Endothelial cell of umbilical vein (primary cell): Measurements from ENCODE around the gene ZNF687. TPM values are rescaled to one million over a fixed set of nuclear protein-coding genes. Genes with fewer than 3 reads are reported as not detected.

Source experiments
- Bru-seq: library from RNA; stranded (reverse); fragments of 400-500 nt; gene quantifications from one replicate; lab custom pipeline; 2021; lab: Mats Ljungman, UMichigan
- BruChase-seq, 2 experiments: library from RNA; stranded (reverse); fragments of 400-500 nt; gene quantifications; one replicate each; lab custom pipeline; 2021; lab: Mats Ljungman, UMichigan
- BruUV-seq: library from RNA; stranded (reverse); fragments of 400-500 nt; replicated peaks from 2 replicates; lab custom pipeline; 2021; lab: Mats Ljungman, UMichigan
- CTCF ChIA-PET: fragments of 300-600, 350-600 bp; sonication (Branson Sonifier 250); formaldehyde crosslinking; loops from one replicate; lab custom pipeline; 2021; ENCODE audit warnings: antibody characterized with exemption, inconsistent platforms; lab: Charles Lee
- POLR2A ChIA-PET: fragments of 300-600, 350-600 bp; sonication (Branson Sonifier 250); formaldehyde crosslinking; loops from one replicate; lab custom pipeline; 2021; ENCODE audit warnings: antibody characterized with exemption, inconsistent platforms; lab: Charles Lee
- DNase-seq: peaks from one replicate; pipeline ENCODE4 v3.0.0-alpha.2; 2011; ENCODE audit warnings: low read depth, low spot score
- FAIRE-seq: peaks from 2 replicates; lab custom pipeline; 2011; peaks lifted over from hg19 to GRCh38; lab: Jason Lieb, UNC
- H2AFZ ChIP-seq: 2 replicates; pipeline ENCODE4 v1.6.0; 2012; ENCODE audit warnings: low read depth, low read length, control low read depth, inconsistent platforms
- H3K27ac ChIP-seq: 2 replicates; pipeline ENCODE4 v1.5.1; 2011; ENCODE audit warnings: low read depth, mild to moderate bottlenecking, control low read depth, low read length, moderate library complexity; ENCODE audit not compliant: insufficient read depth
- H3K27me3 ChIP-seq, 2 experiments: 2 replicates each; pipeline versions ENCODE4 v1.6.0 to v1.6.1; 2011; ENCODE audit warnings: low read length in 2 of 2, mixed read lengths in 1 of 2; ENCODE audit not compliant: control insufficient read depth in 2 of 2, insufficient read depth in 2 of 2
- H3K36me3 ChIP-seq, 2 experiments: 2 replicates in 1 of 2; 3 replicates in 1 of 2; pipeline ENCODE4 v1.5.1; 2011; ENCODE audit warnings: low read length in 2 of 2, mild to moderate bottlenecking in 1 of 2, moderate library complexity in 1 of 2; ENCODE audit not compliant: control insufficient read depth in 2 of 2, insufficient read depth in 2 of 2; ENCODE audit errors: extremely low read depth in 1 of 2
- H3K4me1 ChIP-seq: 3 replicates; pipeline ENCODE4 v1.5.1; 2011; ENCODE audit warnings: mild to moderate bottlenecking, low read length; ENCODE audit not compliant: control insufficient read depth, insufficient read depth; ENCODE audit errors: extremely low read depth
- H3K4me2 ChIP-seq: 2 replicates; pipeline ENCODE4 v1.6.1; 2011; ENCODE audit warnings: low read length, control low read depth, mixed read lengths; ENCODE audit not compliant: insufficient read depth
- H3K4me3 ChIP-seq, 3 experiments: fragments of 200-600 bp in 1 of 3; sonication (generic), shearing (Covaris generic) in 1 of 3; replicated peaks in 1 of 3; 2 replicates each; pipeline ENCODE4 v1.5.1; 2011 to 2016; ENCODE audit warnings: control low read depth in 3 of 3, low read length in 3 of 3, mild to moderate bottlenecking in 2 of 3, inconsistent platforms in 1 of 3, low read depth in 1 of 3, moderate library complexity in 1 of 3; ENCODE audit not compliant: insufficient read depth in 1 of 3
- H3K79me2 ChIP-seq: 2 replicates; pipeline ENCODE4 v1.6.0; 2012; ENCODE audit warnings: low read length, inconsistent platforms; ENCODE audit not compliant: control insufficient read depth, insufficient read depth
- H3K9ac ChIP-seq: replicated peaks from 2 replicates; pipeline ENCODE3; 2011; ENCODE audit warnings: low read length, control low read depth; ENCODE audit not compliant: insufficient read depth; ENCODE audit errors: extremely low read depth
- H3K9me1 ChIP-seq: replicated peaks from 3 replicates; pipeline ENCODE4 v1.6.0; 2011; ENCODE audit warnings: mild to moderate bottlenecking, low read length; ENCODE audit not compliant: control insufficient read depth, insufficient read depth; ENCODE audit errors: extremely low read depth
- H3K9me3 ChIP-seq: replicated peaks from 2 replicates; pipeline ENCODE4 v1.5.1; 2012; ENCODE audit warnings: low read length, inconsistent platforms; ENCODE audit not compliant: control insufficient read depth, insufficient read depth
- H4K20me1 ChIP-seq: replicated peaks from 2 replicates; pipeline ENCODE3; 2011; ENCODE audit warnings: mild to moderate bottlenecking, low read length; ENCODE audit not compliant: control insufficient read depth, insufficient read depth; ENCODE audit errors: extremely low read depth
- GATA2 ChIP-seq: IDR thresholded peaks from 2 replicates; pipeline ENCODE4 v1.7.0; 2011; ENCODE audit warnings: low read depth, mild to moderate bottlenecking, moderate library complexity, mixed read lengths, low read length; ENCODE audit not compliant: insufficient read length, insufficient read depth
- JUN ChIP-seq: IDR thresholded peaks from 2 replicates; pipeline ENCODE4 v1.6.1; 2011; ENCODE audit warnings: borderline replicate concordance, low read depth; ENCODE audit not compliant: insufficient read length, insufficient read depth
- POLR2A ChIP-seq: IDR thresholded peaks from 2 replicates; pipeline ENCODE4 v1.6.1; 2012; ENCODE audit warnings: low read depth, mild to moderate bottlenecking, control low read depth, low read length
- POLR2AphosphoS5 ChIP-seq: IDR thresholded peaks from 2 replicates; pipeline ENCODE4 v1.6.1; 2012; ENCODE audit warnings: low read depth, mild to moderate bottlenecking, control low read depth, low read length, moderate library complexity; ENCODE audit not compliant: insufficient read depth
- dilution Hi-C: fragments of 300-500 bp; cut with MboI; formaldehyde crosslinking; loops from one replicate; pipeline ENCODE4 v1.15.0; 2019; ENCODE audit warnings: low sequenced_read_pairs; ENCODE audit not compliant: extremely low pct_ligation_motif_present
- intact Hi-C: fragments of 100-400 bp; cut with micrococcal nuclease; formaldehyde crosslinking; loops from one replicate; pipeline ENCODE4 v1.10.0; 2022
- long read RNA-seq: library from polyadenylated mRNA; stranded (forward); transcript quantifications from one replicate; pipeline ENCODE4 v2.0.0, GENCODE V29; 2021
- polyA minus RNA-seq, 3 experiments: library from RNA; depleted of rRNA, polyadenylated mRNA; stranded (reverse); fragments of >200 nt; gene quantifications; 1 replicate in 1 of 3; 2 replicates in 2 of 3; pipeline ENCODE4 v1.2.3, GENCODE V29; 2011
- polyA plus RNA-seq, 4 experiments: library from polyadenylated mRNA; depleted of rRNA in 3 of 4; stranded (reverse) in 3 of 4; unstranded in 1 of 4; fragments of >200 nt; gene quantifications; 2 replicates each; pipeline versions ENCODE4 v1.2.1 to v1.2.3, GENCODE V29; 2011 to 2012; ENCODE audit warnings: missing spikeins in 1 of 4
- total RNA-seq: library from RNA; stranded (reverse); gene quantifications from 2 replicates; pipeline ENCODE4 v1.2.3, GENCODE V29; 2021

ZNF687 gene, protein sequence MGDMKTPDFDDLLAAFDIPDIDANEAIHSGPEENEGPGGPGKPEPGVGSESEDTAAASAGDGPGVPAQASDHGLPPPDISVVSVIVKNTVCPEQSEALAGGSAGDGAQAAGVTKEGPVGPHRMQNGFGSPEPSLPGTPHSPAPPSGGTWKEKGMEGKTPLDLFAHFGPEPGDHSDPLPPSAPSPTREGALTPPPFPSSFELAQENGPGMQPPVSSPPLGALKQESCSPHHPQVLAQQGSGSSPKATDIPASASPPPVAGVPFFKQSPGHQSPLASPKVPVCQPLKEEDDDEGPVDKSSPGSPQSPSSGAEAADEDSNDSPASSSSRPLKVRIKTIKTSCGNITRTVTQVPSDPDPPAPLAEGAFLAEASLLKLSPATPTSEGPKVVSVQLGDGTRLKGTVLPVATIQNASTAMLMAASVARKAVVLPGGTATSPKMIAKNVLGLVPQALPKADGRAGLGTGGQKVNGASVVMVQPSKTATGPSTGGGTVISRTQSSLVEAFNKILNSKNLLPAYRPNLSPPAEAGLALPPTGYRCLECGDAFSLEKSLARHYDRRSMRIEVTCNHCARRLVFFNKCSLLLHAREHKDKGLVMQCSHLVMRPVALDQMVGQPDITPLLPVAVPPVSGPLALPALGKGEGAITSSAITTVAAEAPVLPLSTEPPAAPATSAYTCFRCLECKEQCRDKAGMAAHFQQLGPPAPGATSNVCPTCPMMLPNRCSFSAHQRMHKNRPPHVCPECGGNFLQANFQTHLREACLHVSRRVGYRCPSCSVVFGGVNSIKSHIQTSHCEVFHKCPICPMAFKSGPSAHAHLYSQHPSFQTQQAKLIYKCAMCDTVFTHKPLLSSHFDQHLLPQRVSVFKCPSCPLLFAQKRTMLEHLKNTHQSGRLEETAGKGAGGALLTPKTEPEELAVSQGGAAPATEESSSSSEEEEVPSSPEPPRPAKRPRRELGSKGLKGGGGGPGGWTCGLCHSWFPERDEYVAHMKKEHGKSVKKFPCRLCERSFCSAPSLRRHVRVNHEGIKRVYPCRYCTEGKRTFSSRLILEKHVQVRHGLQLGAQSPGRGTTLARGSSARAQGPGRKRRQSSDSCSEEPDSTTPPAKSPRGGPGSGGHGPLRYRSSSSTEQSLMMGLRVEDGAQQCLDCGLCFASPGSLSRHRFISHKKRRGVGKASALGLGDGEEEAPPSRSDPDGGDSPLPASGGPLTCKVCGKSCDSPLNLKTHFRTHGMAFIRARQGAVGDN
- total RNA-seq (15.5 and 17.9 TPM in 2 replicates), polyA plus RNA-seq (20.1 and 30.9 TPM in 2 replicates), polyA minus RNA-seq (25.4 and 44.7 TPM in 2 replicates), Bru-seq, nascent RNA (percentile 61 among the genes with signal in this experiment), BruChase-seq, experiment 1, labeled RNA remaining after a 6-hour chase (percentile 62 among the genes with signal in this experiment), BruChase-seq, experiment 2, labeled RNA remaining after a 2-hour chase (percentile 64 among the genes with signal in this experiment)
- 10.6 and 14.9 TPM in 2 replicates for polyA plus RNA-seq (2011; cell fraction: cytosol; rRNA removed)
- polyA plus RNA-seq (2011; cell fraction: nucleus; rRNA removed), result 28.8 and 31.0 TPM in 2 replicates
- polyA plus RNA-seq (2012), result 7.5 and 9.4 TPM in 2 replicates
- polyA minus RNA-seq (2011; cell fraction: cytosol; rRNA and poly(A)+ RNA removed), result 35.7 TPM
- 25.9 and 33.8 TPM in 2 replicates for polyA minus RNA-seq (2011; cell fraction: nucleus; rRNA and poly(A)+ RNA removed)
- long read RNA-seq, partial matches to known transcripts, result 3 of 6 reads
- long read RNA-seq, other reads (novel, unspliced or antisense), result 3 of 6 reads

DNA sequence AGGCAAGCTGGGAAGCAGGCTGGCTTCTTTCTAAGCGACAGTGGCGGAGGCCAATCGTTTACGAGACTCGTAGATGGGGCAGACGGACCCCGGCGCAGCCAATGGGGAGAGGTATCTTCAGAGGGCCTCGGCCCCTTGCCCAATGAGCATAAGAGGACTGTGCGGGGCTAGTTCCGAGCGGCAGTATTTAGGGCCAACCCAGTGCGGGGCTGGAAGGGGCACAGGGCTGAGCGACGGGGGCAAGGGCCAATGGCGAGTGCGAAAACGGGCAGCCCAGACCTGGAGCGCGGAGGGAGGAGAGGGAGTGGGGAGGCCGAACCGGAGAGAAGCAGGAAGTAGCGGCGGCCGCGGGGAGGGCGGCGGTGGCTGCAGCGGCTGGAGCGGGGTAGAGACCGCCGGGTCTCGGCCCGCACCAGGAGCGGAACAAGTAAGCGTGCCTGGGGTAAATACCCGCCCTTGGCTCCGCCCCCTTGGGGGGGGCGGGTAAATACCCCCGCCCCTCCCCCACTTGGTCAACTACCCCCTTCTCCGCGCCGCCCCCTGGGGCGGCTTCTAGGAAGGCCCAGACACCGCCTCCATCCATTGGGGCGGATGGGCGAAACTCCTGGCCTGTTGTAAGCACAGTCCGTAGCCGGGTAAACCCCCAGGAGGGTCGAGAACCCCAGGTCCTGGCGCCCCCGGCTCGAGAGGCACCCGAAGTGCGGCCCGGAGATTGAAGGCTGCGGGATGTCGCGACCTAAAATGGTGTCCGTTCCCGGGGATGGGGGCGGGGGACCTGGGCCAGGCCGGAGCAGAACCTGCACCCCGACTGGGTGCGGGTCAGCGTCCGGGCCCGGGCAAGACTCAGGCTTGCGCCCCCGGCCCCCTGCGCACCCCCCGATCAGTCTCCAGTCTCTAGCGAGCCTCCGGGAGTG lies at the start of gene ZNF687:
TSS of gene ZNF687 (plus strand) at position 331 of the 914 bp plus-strand sequence. CDS start 3,993 bp downstream, outside the sequence.
- H3K36me3 ChIP-seq, result peaks cover 0 to 15% of the 10 kb centered on the region in 2 experiments
- H3K9me1 ChIP-seq, result no peaks in the 10 kb centered on the region
- H4K20me1 ChIP-seq, result no peaks in the 10 kb centered on the region
- TF ChIP-seq JUN (no peak), GATA2 (no peak), POLR2AphosphoS5 (peak; percentile 71), POLR2A (peak; percentile 76)
- no peak for FAIRE-seq
- peaks cover 0 to 2% of the 10 kb centered on the region in 2 experiments for H3K27me3 ChIP-seq
- peak within 1 kb of the TSS; percentile 61 for H3K4me2 ChIP-seq
- ChIA-PET CTCF (interaction anchor here (0.7 to 4.1 kb wide), 12 partner anchors 12 to 182 kb away, joined by 3 to 26 read pairs (median 4); partner anchors contain the start of genes PSMD4 and RFX5), POLR2A (interaction anchor here (0.6 to 1.2 kb wide), 8 partner anchors 10 to 116 kb away, joined by 3 to 4 read pairs (median 3); partner anchors contain the start of gene PI4KB)
- dilution Hi-C loops, result no loop called here
- peaks cover 9% of the 10 kb centered on the region for H3K4me1 ChIP-seq
- no peaks in the 10 kb centered on the region for H3K9me3 ChIP-seq
- peak within 1 kb of the TSS; percentile 66 to 89 (median 69) for H3K4me3 ChIP-seq
- H3K79me2 ChIP-seq, result peaks cover 8% of the 10 kb centered on the region
- H3K27ac ChIP-seq, result peak within 1 kb of the TSS; percentile 81
- intact Hi-C loops, result loop anchor here (1.0 to 2.0 kb wide), 7 partner anchors 19 to 117 kb away; partner anchors contain the start of genes PI4KB, PIP5K1A, PSMB4 and PSMD4
- H2AFZ ChIP-seq, result peak within 1 kb of the TSS; percentile 63
- BruUV-seq, result no TSS peak
- peak within 1 kb of the TSS; percentile 82 for H3K9ac ChIP-seq
- DNase-seq, result peak; percentile 100
